Spleen (tissue), 11 donors: Measurements from ENCODE around the gene CCNQ. TPM values are rescaled to one million over a fixed set of nuclear protein-coding genes. Genes with fewer than 3 reads are reported as not detected.
A peak's percentile ranks its signal among the peaks of the same experiment; 100 is the strongest.

Source experiments
- DNase-seq: peaks from one replicate; pipeline ENCODE4 v3.0.0-alpha.2; 2020
- H3K27ac ChIP-seq, 8 donors: fragments of 200-600 bp; sonication (generic) in 7 of 8; 1 replicate in 4 of 8; 2 replicates in 4 of 8; pipeline versions ENCODE4 v1.5.0 to v1.8.0; 2016 to 2021; ENCODE audit warnings: inconsistent platforms in 4 of 8, mild to moderate bottlenecking in 4 of 8, moderate library complexity in 1 of 8
- H3K27me3 ChIP-seq, 7 donors: fragments of 200-600 bp; sonication (generic) in 6 of 7; replicated peaks in 1 of 7; 1 replicate in 4 of 7; 2 replicates in 3 of 7; pipeline versions ENCODE4 v1.5.0 to v1.8.0; 2016 to 2021; ENCODE audit warnings: inconsistent platforms in 3 of 7, mild to moderate bottlenecking in 1 of 7
- H3K36me3 ChIP-seq, 6 donors: fragments of 200-600 bp; sonication (generic) in 5 of 6; 1 replicate in 4 of 6; 2 replicates in 2 of 6; pipeline versions ENCODE4 v1.5.0 to v1.8.0; 2016 to 2021; ENCODE audit warnings: inconsistent platforms in 2 of 6
- H3K4me1 ChIP-seq, 6 donors: fragments of 200-600 bp; sonication (generic) in 5 of 6; 1 replicate in 3 of 6; 2 replicates in 3 of 6; pipeline versions ENCODE4 v1.5.0 to v1.8.0; 2016 to 2021; ENCODE audit warnings: inconsistent platforms in 3 of 6
- H3K4me3 ChIP-seq, 8 donors: fragments of 200-600 bp; sonication (generic) in 7 of 8; 1 replicate in 4 of 8; 2 replicates in 4 of 8; pipeline versions ENCODE4 v1.5.0 to v1.8.0; 2016 to 2021; ENCODE audit warnings: inconsistent platforms in 4 of 8, mild to moderate bottlenecking in 4 of 8, moderate library complexity in 2 of 8
- H3K9me3 ChIP-seq, 8 donors: fragments of 200-600 bp; sonication (generic) in 7 of 8; 1 replicate in 4 of 8; 2 replicates in 4 of 8; pipeline versions ENCODE4 v1.5.0 to v1.8.0; 2016 to 2021; ENCODE audit warnings: inconsistent platforms in 4 of 8
- CTCF ChIP-seq, 11 experiments: fragments of 200-600 bp in 7 of 11; fragments of 450-650 bp in 4 of 11; sonication (generic) in 4 of 11; IDR thresholded peaks in 8 of 11; conservative IDR thresholded peaks in 3 of 11; 1 replicate in 7 of 11; 2 replicates in 4 of 11; pipeline versions ENCODE4 v1.4.0 to v1.8.0; 2016 to 2021; ENCODE audit warnings: antibody characterized with exemption in 11 of 11, inconsistent platforms in 4 of 11, mild to moderate bottlenecking in 1 of 11
- POLR2A ChIP-seq, 3 donors: fragments of 450-650 bp; IDR thresholded peaks; one replicate each; pipeline ENCODE4 v1.5.1; 2017; ENCODE audit warnings: antibody characterized with exemption in 3 of 3, mild to moderate bottlenecking in 1 of 3
- POLR2AphosphoS5 ChIP-seq, 3 donors: sonication (generic); formaldehyde crosslinking; IDR thresholded peaks; one replicate each; pipeline ENCODE4 v1.5.1; 2017; ENCODE audit warnings: antibody characterized with exemption in 3 of 3
- WGBS, 5 donors: extraction: QIAGEN DNeasy Blood & Tissue Kit in 3 of 5; methylation state at CpG; one replicate each; pipeline versions ENCODE4 v1.1.5 to v1.1.7; 2013 to 2018; 5-methylcytosine and 5-hydroxymethylcytosine counted together
- intact Hi-C: fragments of 100-400 bp; cut with DNase I; formaldehyde crosslinking; loops from one replicate; pipeline ENCODE4 v1.15.0; 2023; ENCODE audit warnings: low total_unique reads
- polyA plus RNA-seq, 3 donors: library from polyadenylated mRNA; stranded (reverse); fragments of 200-250 nt; gene quantifications; one replicate each; pipeline ENCODE4 v1.2.1, GENCODE V29; 2013
- total RNA-seq, 7 donors: library from RNA; depleted of rRNA in 3 of 7; stranded (reverse); fragments of >200 nt in 3 of 7; fragmentation: NEBNext Ultra II Directional in 4 of 7; extraction: Animal tissue kit (Norgen Biotek cat#: 25700) in 4 of 7; gene quantifications; one replicate each; pipeline versions ENCODE4 v1.1.0 to v1.2.1, GENCODE V29; 2016 to 2021
- donor health status: healthy with polysubstance abuse.
- donor health status: DM: no; HTN: no; CAD: no; lungs with moderate emphysema.
- donor health status: DM: no; HTN: no; CAD: no.
- donor health status: Bipolar disorder and iron deficiency.
- donor health status: healthy.
- donor health status: DM: no; HTN: no; CAD: no.
- donor health status: DM: yes; HTN: yes; CAD: no.

Gene CCNQ
- total and polyA plus RNA-seq, 10 donors, result 17.5 to 67.3 (median 26.5) TPM

GRCh38 chrX:153632595-153632946 lies 33.6 kb upstream of the CCNQ start:
- peaks cover 0 to 3% (median 0%) of the 10 kb centered on the region in 7 donors for H3K27me3 ChIP-seq
- H3K4me3 ChIP-seq, result no peak overlapping the region
- peak; percentile 59 for DNase-seq
- H3K9me3 ChIP-seq, result peaks cover 0 to 13% (median 1%) of the 10 kb centered on the region in 8 donors
- H3K4me1 ChIP-seq, result peaks cover 0 to 7% (median 0%) of the 10 kb centered on the region in 6 donors
- 70 to 96% (median 90%) methylated on average over 6 to 7 of the region's 7 CpGs; no CpG with 5 or more reads in 1 of the 5 donors for WGBS, 5 donors
- TF ChIP-seq POLR2A (IDR thresholded peaks at IDR 0.05) (no peak), POLR2AphosphoS5 (IDR thresholded peaks at IDR 0.05) (no peak), CTCF (IDR thresholded peaks at IDR 0.05 in 8 of 11, conservative IDR thresholded peaks at IDR 0.05 in 3 of 11) (no peak)
- H3K36me3 ChIP-seq, result no peaks in the 10 kb centered on the region
- intact Hi-C loops, result no loop called here
- H3K27ac ChIP-seq, result no peak overlapping the region

- peaks cover 0 to 13% (median 1%) of the 10 kb centered on the region in 8 donors for H3K9me3 ChIP-seq
- DNase-seq, result peak; percentile 47
- WGBS, 5 donors, result 87 to 93% (median 88%) methylated on average over 6 to 19 of the region's 19 CpGs
- TF ChIP-seq POLR2A (IDR thresholded peaks at IDR 0.05) (no peak), POLR2AphosphoS5 (IDR thresholded peaks at IDR 0.05) (no peak)
- H3K36me3 ChIP-seq, result no peaks in the 10 kb centered on the region
- peaks cover 0 to 7% (median 0%) of the 10 kb centered on the region in 6 donors for H3K4me1 ChIP-seq
- intact Hi-C loops, result no loop called here
- no peak overlapping the region for H3K27ac ChIP-seq
- H3K27me3 ChIP-seq, result peaks cover 0 to 5% (median 0%) of the 10 kb centered on the region in 7 donors
- H3K4me3 ChIP-seq, result no peak overlapping the region
These were observed 33.1 kb upstream of the CCNQ start for GRCh38 chrX:153631907-153632594.

- H3K4me1 ChIP-seq, result peaks cover 0 to 7% (median 0%) of the 10 kb centered on the region in 6 donors
- 88 to 93% (median 92%) methylated on average over 2 of the region's 2 CpGs for WGBS, 5 donors
- TF ChIP-seq CTCF (IDR thresholded peaks at IDR 0.05 in 8 of 11, conservative IDR thresholded peaks at IDR 0.05 in 3 of 11) (no peak), POLR2A (IDR thresholded peaks at IDR 0.05) (no peak), POLR2AphosphoS5 (IDR thresholded peaks at IDR 0.05) (no peak)
- H3K4me3 ChIP-seq, result no peak overlapping the region
- no peak overlapping the region for H3K27ac ChIP-seq
- H3K9me3 ChIP-seq, result peaks cover 0 to 13% (median 1%) of the 10 kb centered on the region in 8 donors
- H3K27me3 ChIP-seq, result peaks cover 0 to 5% (median 0%) of the 10 kb centered on the region in 7 donors
- intact Hi-C loops, result no loop called here
- no peaks in the 10 kb centered on the region for H3K36me3 ChIP-seq
- DNase-seq, result no peak
These were observed 32.4 kb upstream of the CCNQ start for GRCh38 chrX:153631346-153631745.

GRCh38 chrX:153628665-153629064 lies 29.7 kb upstream of the CCNQ start:
- DNase-seq, result no peak
- Histone ChIP-seq H3K9me3 (peaks cover 0 to 13% (median 1%) of the 10 kb centered on the region in 8 donors), H3K36me3 (no peaks in the 10 kb centered on the region), H3K4me1 (no peaks in the 10 kb centered on the region), H3K4me3 (no peak overlapping the region), H3K27me3 (peaks cover 0 to 18% (median 0%) of the 10 kb centered on the region in 7 donors), H3K27ac (no peak overlapping the region)
- intact Hi-C loops, result no loop called here
- 84 to 93% (median 87%) methylated on average over 7 to 12 of the region's 12 CpGs for WGBS, 5 donors
- TF ChIP-seq CTCF (IDR thresholded peaks at IDR 0.05 in 8 of 11, conservative IDR thresholded peaks at IDR 0.05 in 3 of 11), result no peak
- TF ChIP-seq POLR2A (IDR thresholded peaks at IDR 0.05), result no peak
- no peak for TF ChIP-seq POLR2AphosphoS5 (IDR thresholded peaks at IDR 0.05)
